HG03521 (cell line): ENCODE data around the gene FGFRL1.
A peak's percentile ranks its signal among the peaks of the same experiment; 100 is the strongest.
"Not testable (repeated sequence)": the region's sequence is repeated elsewhere in the genome, so short reads cannot be mapped to it uniquely, and the experiment has no call there.

ENCODE experiments used
- ATAC-seq: cut with Tn5 transposase; IDR thresholded peaks from one replicate; pipeline ENCODE4 v1.9.1; 2021; ENCODE audit warnings: mild to moderate bottlenecking, moderate library complexity; ENCODE audit not compliant: unreplicated experiment

Gene FGFRL1

GRCh38 chr4:972651-973424, 38.6 kb upstream of the FGFRL1 start:
- ATAC-seq = peak; percentile 34

DNA sequence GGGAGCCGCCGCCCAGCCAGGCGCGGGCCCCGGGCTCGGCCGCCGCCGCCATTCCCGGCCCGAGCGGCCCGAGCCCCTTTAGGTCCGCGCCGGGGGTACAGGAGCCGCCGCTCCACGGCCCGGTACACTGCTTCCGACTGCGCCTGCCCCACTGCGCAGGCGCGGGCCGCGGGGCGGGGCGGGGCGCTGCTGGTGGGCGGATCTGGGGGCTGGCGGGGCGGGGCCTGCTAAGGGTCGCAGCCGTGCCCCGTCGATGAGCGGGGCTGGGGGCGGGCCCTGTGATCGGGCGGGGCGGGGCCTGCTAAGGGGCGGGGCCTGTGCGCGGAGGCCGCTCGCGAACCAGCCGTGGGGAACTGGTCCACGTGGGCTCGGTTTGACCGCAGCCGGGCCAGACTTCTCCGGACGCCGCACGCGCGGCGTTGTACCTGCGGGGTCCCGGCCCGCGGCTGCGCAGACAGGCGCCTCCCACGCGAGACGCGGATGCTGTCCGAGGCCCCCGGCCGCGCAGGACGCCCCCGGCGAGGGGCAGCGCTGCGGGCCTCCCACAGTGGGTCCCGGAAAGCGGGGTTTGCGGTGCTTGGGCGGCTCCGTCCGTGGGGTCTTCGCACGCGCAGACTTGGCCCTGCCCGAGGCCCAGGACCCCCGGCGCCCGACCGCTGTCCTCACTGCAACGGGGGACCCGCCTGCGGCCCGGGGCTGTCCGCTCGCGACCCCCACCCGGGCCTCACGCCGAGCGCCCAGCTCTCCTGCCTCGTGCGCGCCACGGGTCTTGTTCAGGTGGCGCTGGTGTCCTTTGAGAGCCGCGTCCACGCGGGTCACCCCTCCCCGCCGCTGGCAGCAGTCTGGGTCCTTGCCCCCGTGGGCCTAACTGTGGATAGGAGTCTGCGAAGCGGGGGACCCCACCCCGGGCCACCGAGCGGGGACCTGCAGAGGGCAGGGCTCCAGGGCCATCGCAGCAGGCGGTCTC, 37.7 kb upstream of the FGFRL1 start, which contains the start of gene DGKQ:
TSS of gene DGKQ (minus strand) at position 139 of the 967 bp plus-strand sequence. CDS start at position 52, 87 bp downstream.
- peak; percentile 76 for ATAC-seq

- ATAC-seq = no peak
Measured at GRCh38 chr4:974668-975067, 36.8 kb upstream of the FGFRL1 start.

DNA sequence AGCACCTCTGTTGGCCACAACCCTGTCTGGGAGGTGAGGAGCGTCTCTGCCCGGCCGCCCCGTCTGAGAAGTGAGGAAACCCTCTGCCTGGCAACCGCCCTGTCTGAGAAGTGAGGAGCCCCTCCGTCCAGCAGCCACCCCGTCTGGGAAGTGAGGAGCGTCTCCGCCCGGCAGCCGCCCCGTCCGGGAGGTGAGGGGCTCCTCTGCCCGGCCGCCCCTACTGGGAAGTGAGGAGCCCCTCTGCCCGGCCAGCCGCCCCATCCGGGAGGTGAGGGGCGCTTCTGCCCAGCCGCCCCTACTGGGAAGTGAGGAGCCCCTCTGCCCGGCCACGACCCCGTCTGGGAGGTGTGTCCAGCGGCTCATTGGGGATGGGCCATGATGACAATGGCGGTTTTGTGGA, 35.4 kb upstream of the FGFRL1 start:
- not testable (repeated sequence) for ATAC-seq

GRCh38 chr4:978957-979701, 32.3 kb upstream of the FGFRL1 start:
- ATAC-seq = no peak

- ATAC-seq = no peak
Measured at GRCh38 chr4:982291-982690, 29.1 kb upstream of the FGFRL1 start.

GRCh38 chr4:982814-983213, 28.6 kb upstream of the FGFRL1 start:
- no peak for ATAC-seq

DNA sequence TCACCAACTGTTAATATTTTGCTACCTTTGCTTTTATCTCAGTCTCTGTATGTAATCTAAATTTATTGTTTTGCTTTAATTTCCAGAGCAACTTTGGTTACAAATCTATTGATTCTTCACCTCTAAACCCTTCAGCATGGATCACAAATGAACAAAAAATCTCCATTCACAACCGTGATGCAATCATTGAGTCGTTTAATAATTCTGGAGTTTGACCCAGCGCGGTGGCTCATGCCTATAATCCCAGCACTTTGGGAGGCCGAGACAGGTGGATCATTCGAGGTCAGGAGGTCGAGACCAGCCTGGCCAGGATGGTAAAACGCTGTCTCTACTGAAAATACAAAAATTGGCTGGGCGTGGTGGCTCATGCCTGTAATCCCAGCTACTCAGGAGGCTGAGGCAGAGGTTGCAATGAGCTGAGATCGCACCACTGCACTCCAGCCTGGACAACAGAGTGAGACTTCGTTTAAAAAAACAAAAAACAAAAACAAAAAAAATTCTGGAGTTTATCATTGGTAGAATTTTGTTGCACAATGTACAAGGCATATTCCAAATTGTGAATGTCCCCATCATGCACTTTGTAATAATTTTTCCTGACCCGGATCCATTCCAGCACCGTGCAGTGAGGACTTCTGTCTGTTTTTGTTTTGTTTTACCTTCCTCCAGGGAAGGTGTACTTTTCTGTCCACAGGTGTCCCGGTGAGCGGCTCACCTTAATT, 26.9 kb upstream of the FGFRL1 start:
- no peak for ATAC-seq

DNA sequence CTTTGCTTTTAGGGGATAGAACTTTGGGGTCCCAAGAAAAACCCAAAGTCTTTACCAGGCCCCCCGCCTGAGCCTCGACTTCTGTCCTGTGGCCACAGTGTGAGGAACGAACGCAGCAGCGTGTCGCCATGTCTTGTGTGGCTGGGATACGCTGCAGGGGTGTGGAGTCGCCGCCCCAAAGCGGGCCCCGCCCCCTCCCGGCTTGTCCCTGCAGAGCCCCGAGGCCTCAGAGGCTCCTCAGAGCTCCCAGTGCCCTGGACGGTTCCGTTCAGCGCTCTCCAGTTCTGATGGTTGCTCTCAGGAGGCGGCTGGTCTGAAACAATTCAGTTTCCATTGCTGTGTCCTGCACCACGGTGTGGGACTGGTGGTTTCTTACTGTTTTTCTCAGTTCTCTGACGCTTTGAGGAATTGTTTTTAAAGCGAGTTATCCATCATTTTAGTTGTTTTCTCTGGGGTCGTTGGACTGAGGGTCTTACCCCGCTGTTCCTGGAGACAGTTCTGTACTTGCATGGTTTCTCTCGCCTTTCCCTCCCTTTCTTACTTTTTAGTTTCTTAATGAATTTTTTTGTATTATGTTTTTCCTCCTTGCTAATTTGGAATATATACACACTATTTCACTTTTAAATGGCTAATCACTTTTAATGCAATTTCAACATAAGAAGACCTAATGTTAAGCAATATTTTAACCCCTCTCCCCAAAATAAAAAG, 26.1 kb upstream of the FGFRL1 start:
- no peak for ATAC-seq

GRCh38 chr4:986428-986878, 25.0 kb upstream of the FGFRL1 start:
- no peak for ATAC-seq

- peak; percentile 70 for ATAC-seq
Measured at GRCh38 chr4:986879-987623, 24.4 kb upstream of the FGFRL1 start, which contains the start of gene IDUA. Gene IDUA (plus strand): TSS chr4:987044. CDS start chr4:987085, 41 bp downstream.

GRCh38 chr4:987624-988513, 23.6 kb upstream of the FGFRL1 start:
- no peak for ATAC-seq

- ATAC-seq = no peak
Measured at GRCh38 chr4:988726-989721, 22.4 kb upstream of the FGFRL1 start.

GRCh38 chr4:989722-990471, 21.5 kb upstream of the FGFRL1 start:
- no peak for ATAC-seq

GRCh38 chr4:990746-991367, 20.6 kb upstream of the FGFRL1 start:
- ATAC-seq = no peak
